Left ventricle myocardium superior (tissue), 1 donor: ENCODE measurements around the gene ZNF705A. TPM values are rescaled to one million over a fixed set of nuclear protein-coding genes. Genes with fewer than 3 reads are reported as not detected.

Experiments used
- total RNA-seq: library from RNA; stranded (reverse); fragmentation: NEBNext Ultra II Directional; extraction: Animal tissue kit (Norgen Biotek cat#: 25700); gene quantifications from one replicate; pipeline ENCODE4 v1.2.1, GENCODE V29; 2021
- donor health status: DM: no; HTN: yes; CAD: no; lungs with severe emphysema.

Gene ZNF705A
- total RNA-seq, 1 donor from 2014 or later = not detected

Other genes with a start within 250 kb of the ZNF705A start
- 12.3 TPM for gene SLC2A3, start 220.8 kb upstream of the ZNF705A start, total RNA-seq
- 25.9 TPM for gene FOXJ2, start 124.3 kb upstream of the ZNF705A start, total RNA-seq
- 6.9 TPM for gene C3AR1, start 90.7 kb upstream of the ZNF705A start, total RNA-seq
- gene NECAP1, start 74.7 kb upstream of the ZNF705A start, total RNA-seq = 18.7 TPM
- not detected for gene CLEC4A, start 33.4 kb upstream of the ZNF705A start, total RNA-seq
- gene FAM90A1, start 70.6 kb downstream of the ZNF705A start, total RNA-seq = not detected